ENCODE measurements around the gene ROR2. TPM values are rescaled to one million over a fixed set of nuclear protein-coding genes. Genes with fewer than 3 reads are reported as not detected.

ROR2 gene
- total RNA-seq, 4 donors from 2014 or later: 4.2 to 23.2 (median 11.2) TPM

DNA sequence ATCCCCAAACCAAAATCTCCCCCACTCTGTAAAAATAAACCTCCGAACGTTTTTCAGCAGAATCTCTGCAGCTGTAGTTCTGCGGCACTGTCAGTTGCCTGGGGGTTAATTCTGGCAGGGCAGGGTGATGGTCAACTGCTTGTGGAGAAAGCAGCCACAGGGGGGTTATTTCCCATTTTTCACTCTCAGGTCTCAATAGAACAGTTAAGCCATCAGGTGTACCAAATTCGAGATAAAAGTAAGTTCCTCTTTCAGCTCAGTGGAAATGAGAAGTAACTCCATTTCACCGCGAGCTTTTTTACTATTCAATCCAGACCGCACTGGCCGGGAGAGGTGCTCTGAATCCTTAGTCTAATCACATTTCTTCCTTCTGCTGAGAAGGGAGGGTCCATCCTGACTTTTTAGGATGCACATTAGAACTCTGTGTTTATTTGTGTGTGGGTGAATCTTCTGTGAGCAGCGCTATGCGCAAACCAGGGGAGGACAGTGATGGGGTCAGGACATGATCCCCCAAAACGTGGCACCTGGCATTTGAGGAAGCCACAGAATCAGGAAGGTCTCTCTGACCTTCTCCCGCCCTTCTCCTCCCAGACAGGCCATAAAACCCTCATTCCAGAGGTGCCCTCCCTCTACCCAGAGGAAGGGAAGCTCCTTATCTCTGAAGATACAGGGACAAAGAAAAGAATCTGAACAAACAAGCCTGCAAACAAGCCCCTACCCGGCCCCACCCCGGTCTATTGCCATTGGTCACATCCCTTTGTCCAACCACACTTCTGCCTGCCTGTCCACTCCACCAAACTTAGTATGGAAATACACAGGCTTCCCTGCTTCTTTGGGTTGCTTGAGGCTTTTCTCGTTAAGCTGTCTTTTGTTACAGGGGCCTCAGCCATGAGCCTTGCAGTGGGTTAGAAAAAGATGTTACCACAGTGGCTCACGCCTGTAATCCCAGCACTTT lies 229.0 kb downstream of the ROR2 start:
- in situ Hi-C loops (cut with MboI; ENCODE audit: low pct_ligation_motif_present in 1 of 4, low pct_unique_long_range_greater_than_20kb in 1 of 4, low sequenced_read_pairs in 3 of 4): loop anchor here in 1 of 4 donors (10.0 kb wide), 1 partner anchor 806 kb away; no protein-coding TSS in a partner anchor
- Histone ChIP-seq H3K27ac (no peak overlapping the region), H3K36me3 (no peaks in the 10 kb centered on the region), H3K9me3 (no peaks in the 10 kb centered on the region), H3K4me3 (no peak overlapping the region), H3K27me3 (peaks cover 8% of the 10 kb centered on the region), H3K4me1 (no peaks in the 10 kb centered on the region)
- no peak for TF ChIP-seq EP300 (IDR thresholded peaks at IDR 0.05; ENCODE audit: low read depth)
- 48 to 60% methylated on average over 11 to 16 of the region's 16 CpGs for WGBS, 2 donors (ENCODE audit: low coverage in 1 of 2)
- intact Hi-C loops (cut with DNase I; ENCODE audit: low total_unique reads): loop anchor here (10.0 kb wide), 1 partner anchor 676 kb away; no protein-coding TSS in a partner anchor
- no peak for DNase-seq

GRCh38 chr9:91720313-91720712 lies 229.7 kb downstream of the ROR2 start:
- Histone ChIP-seq H3K4me3 (no peak overlapping the region), H3K27ac (no peak overlapping the region), H3K9me3 (no peaks in the 10 kb centered on the region), H3K4me1 (no peaks in the 10 kb centered on the region), H3K27me3 (peaks cover 8% of the 10 kb centered on the region), H3K36me3 (no peaks in the 10 kb centered on the region)
- DNase-seq: no peak
- intact Hi-C loops (cut with DNase I; ENCODE audit: low total_unique reads) (loop anchor here (10.0 kb wide), 1 partner anchor 676 kb away; no protein-coding TSS in a partner anchor), in situ Hi-C loops (cut with MboI; ENCODE audit: low pct_ligation_motif_present in 1 of 4, low pct_unique_long_range_greater_than_20kb in 1 of 4, low sequenced_read_pairs in 3 of 4) (loop anchor here in 1 of 4 donors (10.0 kb wide), 1 partner anchor 806 kb away; no protein-coding TSS in a partner anchor)
- 66 to 67% methylated on average over 3 of the region's 3 CpGs for WGBS, 2 donors (ENCODE audit: low coverage in 1 of 2)
- no peak for TF ChIP-seq POLR2A (IDR thresholded peaks at IDR 0.05)
- no peak for TF ChIP-seq POLR2AphosphoS5 (IDR thresholded peaks at IDR 0.05)
- no peak for TF ChIP-seq EP300 (IDR thresholded peaks at IDR 0.05; ENCODE audit: low read depth)
- TF ChIP-seq, protein P1, sequence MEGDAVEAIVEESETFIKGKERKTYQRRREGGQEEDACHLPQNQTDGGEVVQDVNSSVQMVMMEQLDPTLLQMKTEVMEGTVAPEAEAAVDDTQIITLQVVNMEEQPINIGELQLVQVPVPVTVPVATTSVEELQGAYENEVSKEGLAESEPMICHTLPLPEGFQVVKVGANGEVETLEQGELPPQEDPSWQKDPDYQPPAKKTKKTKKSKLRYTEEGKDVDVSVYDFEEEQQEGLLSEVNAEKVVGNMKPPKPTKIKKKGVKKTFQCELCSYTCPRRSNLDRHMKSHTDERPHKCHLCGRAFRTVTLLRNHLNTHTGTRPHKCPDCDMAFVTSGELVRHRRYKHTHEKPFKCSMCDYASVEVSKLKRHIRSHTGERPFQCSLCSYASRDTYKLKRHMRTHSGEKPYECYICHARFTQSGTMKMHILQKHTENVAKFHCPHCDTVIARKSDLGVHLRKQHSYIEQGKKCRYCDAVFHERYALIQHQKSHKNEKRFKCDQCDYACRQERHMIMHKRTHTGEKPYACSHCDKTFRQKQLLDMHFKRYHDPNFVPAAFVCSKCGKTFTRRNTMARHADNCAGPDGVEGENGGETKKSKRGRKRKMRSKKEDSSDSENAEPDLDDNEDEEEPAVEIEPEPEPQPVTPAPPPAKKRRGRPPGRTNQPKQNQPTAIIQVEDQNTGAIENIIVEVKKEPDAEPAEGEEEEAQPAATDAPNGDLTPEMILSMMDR (IDR thresholded peaks at IDR 0.05): no peak

DNA sequence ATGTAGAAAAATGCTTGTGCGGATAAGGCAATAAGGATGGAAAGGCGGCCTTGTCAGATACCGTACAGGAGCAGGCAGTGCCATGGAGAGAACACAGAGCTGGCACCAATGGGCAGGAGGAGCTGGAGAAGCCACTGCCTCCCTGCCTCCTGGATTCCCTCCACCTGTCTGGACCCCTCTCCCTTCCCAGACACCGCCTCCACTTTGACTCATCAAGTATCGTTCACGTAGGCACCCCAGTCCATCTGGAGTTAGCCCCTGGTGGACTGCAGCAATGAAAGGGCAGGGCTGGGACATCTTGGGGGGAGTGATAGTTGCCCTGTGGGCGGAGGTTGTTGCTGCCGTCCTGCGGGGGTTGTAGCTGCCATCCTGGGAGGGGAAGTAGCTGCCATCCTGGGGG lies 232.0 kb downstream of the ROR2 start:
- intact Hi-C loops (cut with DNase I; ENCODE audit: low total_unique reads): no loop called here
- no peak for DNase-seq
- TF ChIP-seq, protein P1 (IDR thresholded peaks at IDR 0.05): no peak
- no peak for TF ChIP-seq POLR2A (IDR thresholded peaks at IDR 0.05)
- TF ChIP-seq EP300 (IDR thresholded peaks at IDR 0.05; ENCODE audit: low read depth): no peak
- TF ChIP-seq POLR2AphosphoS5 (IDR thresholded peaks at IDR 0.05): no peak

GRCh38 chr9:91716815-91717214 lies 233.2 kb downstream of the ROR2 start:
- H3K27ac ChIP-seq: no peak overlapping the region
- peaks cover 4% of the 10 kb centered on the region for H3K27me3 ChIP-seq
- TF ChIP-seq, protein P1 (IDR thresholded peaks at IDR 0.05): no peak
- TF ChIP-seq POLR2A (IDR thresholded peaks at IDR 0.05) (no peak), POLR2AphosphoS5 (IDR thresholded peaks at IDR 0.05) (no peak), EP300 (IDR thresholded peaks at IDR 0.05; ENCODE audit: low read depth) (no peak)
- H3K4me3 ChIP-seq: no peak overlapping the region
- WGBS, 2 donors (ENCODE audit: low coverage in 1 of 2): 90 to 97% methylated on average over 4 to 7 of the region's 7 CpGs
- DNase-seq: no peak
- no peaks in the 10 kb centered on the region for H3K9me3 ChIP-seq
- no peaks in the 10 kb centered on the region for H3K4me1 ChIP-seq
- intact Hi-C loops (cut with DNase I; ENCODE audit: low total_unique reads) (no loop called here), in situ Hi-C loops (cut with MboI; ENCODE audit: low pct_ligation_motif_present in 1 of 4, low pct_unique_long_range_greater_than_20kb in 1 of 4, low sequenced_read_pairs in 3 of 4) (no loop called here)
- H3K36me3 ChIP-seq: no peaks in the 10 kb centered on the region

More for the DNA sequence above, 232.0 kb downstream of the ROR2 start:
- H3K27me3 ChIP-seq: peaks cover 8% of the 10 kb centered on the region
- 81 to 84% methylated on average over 6 to 8 of the region's 9 CpGs for WGBS, 2 donors (ENCODE audit: low coverage in 1 of 2)
- no peaks in the 10 kb centered on the region for H3K9me3 ChIP-seq
- no peaks in the 10 kb centered on the region for H3K36me3 ChIP-seq
- no peak overlapping the region for H3K4me3 ChIP-seq
- no peak overlapping the region for H3K27ac ChIP-seq
- in situ Hi-C loops (cut with MboI; ENCODE audit: low pct_ligation_motif_present in 1 of 4, low pct_unique_long_range_greater_than_20kb in 1 of 4, low sequenced_read_pairs in 3 of 4): no loop called here
- H3K4me1 ChIP-seq: no peaks in the 10 kb centered on the region
